ENCODE data around the gene DUSP28. TPM values are rescaled to one million over a fixed set of nuclear protein-coding genes. Genes with fewer than 3 reads are reported as not detected.
A peak's percentile ranks its signal among the peaks of the same experiment; 100 is the strongest.

The DUSP28 gene
- total and polyA plus RNA-seq, 2 of the 13 experiments (the other 11 are each of a cell fraction or from before 2014, with no cell fraction given), result 5.2 to 8.6 TPM

DNA sequence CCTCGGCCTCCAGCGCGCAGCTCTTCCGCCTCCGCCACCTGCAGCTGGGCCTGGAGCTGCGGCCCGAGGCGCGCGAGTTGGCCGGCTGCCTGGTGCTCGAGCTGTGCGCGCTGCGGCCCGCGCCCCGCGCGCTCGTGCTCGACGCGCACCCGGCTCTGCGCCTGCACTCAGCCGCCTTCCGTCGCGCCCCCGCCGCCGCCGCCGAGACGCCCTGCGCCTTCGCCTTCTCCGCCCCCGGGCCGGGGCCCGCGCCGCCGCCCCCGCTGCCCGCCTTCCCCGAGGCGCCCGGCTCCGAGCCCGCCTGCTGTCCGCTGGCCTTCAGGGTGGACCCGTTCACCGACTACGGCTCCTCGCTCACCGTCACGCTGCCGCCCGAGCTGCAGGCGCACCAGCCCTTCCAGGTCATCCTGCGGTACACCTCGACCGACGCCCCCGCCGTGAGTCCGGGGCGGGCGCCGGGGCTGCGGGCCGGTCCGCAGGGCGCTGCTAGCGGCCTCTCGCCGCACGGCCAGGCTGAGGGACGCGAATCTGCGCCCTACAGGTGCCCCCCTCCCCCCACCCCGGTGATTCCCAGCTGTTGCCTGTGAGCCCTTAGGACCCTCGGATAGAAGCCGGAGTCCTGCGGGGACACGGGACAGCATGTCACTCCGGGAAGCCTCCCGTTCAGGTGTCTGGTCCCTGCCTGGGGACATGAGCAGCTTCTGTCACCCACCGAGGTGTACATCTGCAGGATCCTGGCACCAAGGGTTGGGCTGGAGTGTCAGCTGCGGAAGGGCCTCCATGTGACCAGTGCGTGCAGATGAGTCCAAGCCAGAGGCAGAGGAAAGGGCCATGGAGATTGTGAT, 8.7 kb downstream of the DUSP28 start (continued):
- TF ChIP-seq ZNF501 (CRISPR knock-in tag; IDR thresholded peaks at IDR 0.05), result peak; percentile 65
- no peak for TF ChIP-seq CBX2 (IDR thresholded peaks at IDR 0.05; ENCODE audit: low read depth, low read length)
- TF ChIP-seq CBX2 (CRISPR knock-in tag; IDR thresholded peaks at IDR 0.05; ENCODE audit: low read depth), result no peak
- TF ChIP-seq, protein P1, sequence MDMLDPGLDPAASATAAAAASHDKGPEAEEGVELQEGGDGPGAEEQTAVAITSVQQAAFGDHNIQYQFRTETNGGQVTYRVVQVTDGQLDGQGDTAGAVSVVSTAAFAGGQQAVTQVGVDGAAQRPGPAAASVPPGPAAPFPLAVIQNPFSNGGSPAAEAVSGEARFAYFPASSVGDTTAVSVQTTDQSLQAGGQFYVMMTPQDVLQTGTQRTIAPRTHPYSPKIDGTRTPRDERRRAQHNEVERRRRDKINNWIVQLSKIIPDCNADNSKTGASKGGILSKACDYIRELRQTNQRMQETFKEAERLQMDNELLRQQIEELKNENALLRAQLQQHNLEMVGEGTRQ (IDR thresholded peaks at IDR 0.05; ENCODE audit: low read depth, low read length), result no peak
- TF ChIP-seq, protein P1 (CRISPR knock-in tag; IDR thresholded peaks at IDR 0.05; ENCODE audit: borderline replicate concordance), result no peak
- no peak for TF ChIP-seq TMF1 (CRISPR knock-in tag; IDR thresholded peaks at IDR 0.05; ENCODE audit: low read depth)
- TF ChIP-seq, protein P2, sequence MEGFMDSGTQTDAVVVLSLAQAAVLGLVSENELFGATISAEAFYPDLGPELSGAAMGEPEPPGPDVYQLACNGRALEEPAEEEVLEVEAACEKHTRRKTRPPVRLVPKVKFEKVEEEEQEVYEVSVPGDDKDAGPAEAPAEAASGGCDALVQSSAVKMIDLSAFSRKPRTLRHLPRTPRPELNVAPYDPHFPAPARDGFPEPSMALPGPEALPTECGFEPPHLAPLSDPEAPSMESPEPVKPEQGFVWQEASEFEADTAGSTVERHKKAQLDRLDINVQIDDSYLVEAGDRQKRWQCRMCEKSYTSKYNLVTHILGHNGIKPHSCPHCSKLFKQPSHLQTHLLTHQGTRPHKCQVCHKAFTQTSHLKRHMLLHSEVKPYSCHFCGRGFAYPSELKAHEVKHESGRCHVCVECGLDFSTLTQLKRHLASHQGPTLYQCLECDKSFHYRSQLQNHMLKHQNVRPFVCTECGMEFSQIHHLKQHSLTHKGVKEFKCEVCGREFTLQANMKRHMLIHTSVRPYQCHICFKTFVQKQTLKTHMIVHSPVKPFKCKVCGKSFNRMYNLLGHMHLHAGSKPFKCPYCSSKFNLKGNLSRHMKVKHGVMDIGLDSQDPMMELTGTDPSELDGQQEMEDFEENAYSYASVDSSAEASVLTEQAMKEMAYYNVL (CRISPR knock-in tag; IDR thresholded peaks at IDR 0.05; ENCODE audit: borderline replicate concordance), result no peak
- 0 out of 2 replicates have a peak, but pooled peaks have one; percentile 67 for TF ChIP-seq MTERF4 (CRISPR knock-in tag; IDR thresholded peaks at IDR 0.05)
- TF ChIP-seq, protein P3, sequence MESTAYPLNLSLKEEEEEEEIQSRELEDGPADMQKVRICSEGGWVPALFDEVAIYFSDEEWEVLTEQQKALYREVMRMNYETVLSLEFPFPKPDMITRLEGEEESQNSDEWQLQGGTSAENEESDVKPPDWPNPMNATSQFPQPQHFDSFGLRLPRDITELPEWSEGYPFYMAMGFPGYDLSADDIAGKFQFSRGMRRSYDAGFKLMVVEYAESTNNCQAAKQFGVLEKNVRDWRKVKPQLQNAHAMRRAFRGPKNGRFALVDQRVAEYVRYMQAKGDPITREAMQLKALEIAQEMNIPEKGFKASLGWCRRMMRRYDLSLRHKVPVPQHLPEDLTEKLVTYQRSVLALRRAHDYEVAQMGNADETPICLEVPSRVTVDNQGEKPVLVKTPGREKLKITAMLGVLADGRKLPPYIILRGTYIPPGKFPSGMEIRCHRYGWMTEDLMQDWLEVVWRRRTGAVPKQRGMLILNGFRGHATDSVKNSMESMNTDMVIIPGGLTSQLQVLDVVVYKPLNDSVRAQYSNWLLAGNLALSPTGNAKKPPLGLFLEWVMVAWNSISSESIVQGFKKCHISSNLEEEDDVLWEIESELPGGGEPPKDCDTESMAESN (CRISPR knock-in tag; conservative IDR thresholded peaks at IDR 0.05), result peak; percentile 83
- TF ChIP-seq ZNF709 (CRISPR knock-in tag; IDR thresholded peaks at IDR 0.05), result peak; percentile 57; the same call in 1 of the 2 replicates
- TF ChIP-seq ZNF775 (CRISPR knock-in tag; IDR thresholded peaks at IDR 0.05; ENCODE audit: borderline replicate concordance), result no peak
- TF ChIP-seq RAD21 (CRISPR knock-in tag; IDR thresholded peaks at IDR 0.05), result peak; percentile 38; the same call in 1 of the 2 replicates
- TF ChIP-seq THAP11 (CRISPR knock-in tag; IDR thresholded peaks at IDR 0.05), result peak; percentile 56; the same call in 1 of the 2 replicates
- peak; percentile 93 for TF ChIP-seq ZNF563 (CRISPR knock-in tag; IDR thresholded peaks at IDR 0.05)
- TF ChIP-seq ZC3H13 (CRISPR knock-in tag; IDR thresholded peaks at IDR 0.05), result 0 out of 2 replicates have a peak, but pooled peaks have one; percentile 66
- TF ChIP-seq HES4 (CRISPR knock-in tag; IDR thresholded peaks at IDR 0.05; ENCODE audit: borderline replicate concordance), result peak; percentile 87
- peak; percentile 61; the same call in 1 of the 2 replicates for TF ChIP-seq MEIS2 (CRISPR knock-in tag; IDR thresholded peaks at IDR 0.05)
- no peak for TF ChIP-seq MAZ (IDR thresholded peaks at IDR 0.05; ENCODE audit: borderline replicate concordance, low read depth, low read length)
- no peak; the same call in 1 of the 2 replicates for TF ChIP-seq MAZ (CRISPR knock-in tag; IDR thresholded peaks at IDR 0.05; ENCODE audit: low read depth)
- TF ChIP-seq ZNF773 (CRISPR knock-in tag; IDR thresholded peaks at IDR 0.05; ENCODE audit: borderline replicate concordance), result 0 out of 2 replicates have a peak, but pooled peaks have one; percentile 20
- peak; percentile 76 for TF ChIP-seq ZFX (CRISPR knock-in tag; IDR thresholded peaks at IDR 0.05; ENCODE audit: low read depth)
- TF ChIP-seq ARHGAP35 (CRISPR knock-in tag; IDR thresholded peaks at IDR 0.05; ENCODE audit: borderline replicate concordance), result peak; percentile 78; the same call in 1 of the 2 replicates
